Neural cell (in vitro differentiated cells): Measurements from ENCODE around the gene ZNF428. TPM values are rescaled to one million over a fixed set of nuclear protein-coding genes. Genes with fewer than 3 reads are reported as not detected.

ENCODE experiments used
- H2AFZ ChIP-seq: fragments of 200-600, 300-800 bp; sonication (generic), shearing (Covaris generic); 2 replicates; pipeline ENCODE4 v1.6.0; 2014; ENCODE audit warnings: low read depth, mild to moderate bottlenecking, antibody characterized with exemption, low read length, moderate library complexity
- H3F3A ChIP-seq: fragments of 200-600 bp; shearing (Covaris generic); 2 replicates; pipeline ENCODE4 v1.6.1; 2016; ENCODE audit warnings: mild to moderate bottlenecking, moderate library complexity, mixed read lengths, antibody characterized with exemption, low read length; ENCODE audit not compliant: insufficient read depth, poor library complexity, severe bottlenecking
- H3K27ac ChIP-seq: fragments of 200-600, 300-800 bp; sonication (generic), shearing (Covaris generic); 2 replicates; pipeline ENCODE4 v1.5.1; 2014; ENCODE audit warnings: mild to moderate bottlenecking, low read length, moderate library complexity
- H3K27me3 ChIP-seq: fragments of 300-800, 200-600 bp; sonication (generic), shearing (Covaris generic); 2 replicates; pipeline ENCODE4 v1.6.0; 2014; ENCODE audit warnings: mild to moderate bottlenecking, low read depth, low read length, moderate library complexity; ENCODE audit not compliant: insufficient read depth
- H3K36me3 ChIP-seq: fragments of 300-800, 200-600 bp; sonication (generic), shearing (Covaris generic); 2 replicates; pipeline ENCODE4 v1.5.1; 2014; ENCODE audit warnings: mild to moderate bottlenecking, antibody characterized with exemption, low read length, moderate library complexity; ENCODE audit not compliant: insufficient read depth
- H3K4me2 ChIP-seq: fragments of 300-800, 200-600 bp; sonication (generic), shearing (Covaris generic); 2 replicates; pipeline ENCODE4 v1.6.0; 2014; ENCODE audit warnings: mild to moderate bottlenecking, low read length
- H3K4me3 ChIP-seq: fragments of 300-800, 200-600 bp; sonication (generic), shearing (Covaris generic); 2 replicates; pipeline ENCODE4 v1.5.1; 2014; ENCODE audit warnings: mild to moderate bottlenecking, low read length, moderate library complexity
- H3K79me2 ChIP-seq: fragments of 200-600 bp; shearing (Covaris generic); replicated peaks from 2 replicates; pipeline ENCODE4 v1.6.0; 2014; ENCODE audit warnings: mild to moderate bottlenecking, low read length, moderate library complexity; ENCODE audit not compliant: insufficient read depth
- H3K9ac ChIP-seq: fragments of 300-800, 200-600 bp; sonication (generic), shearing (Covaris generic); 2 replicates; pipeline ENCODE4 v1.6.1; 2016; ENCODE audit warnings: mild to moderate bottlenecking, low read length, mixed read lengths
- H3K9me2 ChIP-seq: fragments of 200-600 bp; shearing (Covaris generic); 2 replicates; pipeline ENCODE4 v1.6.1; 2016; ENCODE audit warnings: mild to moderate bottlenecking, low read length, mixed read lengths; ENCODE audit not compliant: insufficient read depth
- H3K9me3 ChIP-seq: fragments of 200-600, 300-800 bp; sonication (generic), shearing (Covaris generic); 2 replicates; pipeline ENCODE4 v1.6.1; 2016; ENCODE audit warnings: mild to moderate bottlenecking, mixed run types, low read length, moderate library complexity, mixed read lengths
- H4K20me1 ChIP-seq: fragments of 200-600 bp; shearing (Covaris generic); 2 replicates; pipeline ENCODE4 v1.6.1; 2016; ENCODE audit warnings: mild to moderate bottlenecking, mixed run types; ENCODE audit not compliant: insufficient read depth
- CTCF ChIP-seq: fragments of 450-650 bp; IDR thresholded peaks from 2 replicates; pipeline ENCODE4 v1.5.1; 2014; ENCODE audit warnings: antibody characterized with exemption, mild to moderate bottlenecking, moderate library complexity; ENCODE audit not compliant: poor library complexity, severe bottlenecking
- EP300 ChIP-seq: fragments of 450-650 bp; conservative IDR thresholded peaks from 2 replicates; pipeline ENCODE4 v1.6.1; 2014; ENCODE audit warnings: antibody characterized with exemption, mild to moderate bottlenecking, moderate library complexity; ENCODE audit not compliant: poor library complexity, severe bottlenecking
- EZH2 ChIP-seq: fragments of 200-600, 300-800 bp; shearing (Covaris generic), sonication (generic); IDR thresholded peaks from 2 replicates; pipeline ENCODE4 v1.6.1; 2014; ENCODE audit warnings: antibody characterized with exemption, low read length, borderline replicate concordance, mild to moderate bottlenecking; ENCODE audit not compliant: insufficient read depth, poor library complexity, severe bottlenecking
- MXI1 ChIP-seq: fragments of 450-650 bp; conservative IDR thresholded peaks from 2 replicates; pipeline ENCODE4 v1.6.1; 2014; ENCODE audit warnings: antibody characterized with exemption, mild to moderate bottlenecking; ENCODE audit not compliant: poor library complexity, severe bottlenecking
- POLR2AphosphoS5 ChIP-seq: IDR thresholded peaks from 2 replicates; pipeline ENCODE4 v1.6.1; 2012
- RAD21 ChIP-seq: fragments of 450-650 bp; conservative IDR thresholded peaks from 2 replicates; pipeline ENCODE4 v1.6.1; 2014; ENCODE audit warnings: antibody characterized with exemption, mild to moderate bottlenecking, moderate library complexity
- SMC3 ChIP-seq: fragments of 450-650 bp; conservative IDR thresholded peaks from 2 replicates; pipeline ENCODE4 v1.6.1; 2014; ENCODE audit warnings: antibody characterized with exemption, mild to moderate bottlenecking, moderate library complexity; ENCODE audit not compliant: poor library complexity
- TAF1 ChIP-seq: IDR thresholded peaks from 2 replicates; pipeline ENCODE4 v1.6.1; 2012; ENCODE audit warnings: low read depth
- polyA plus RNA-seq: library from polyadenylated mRNA; depleted of rRNA; stranded (reverse); fragments of >200 nt; gene quantifications from 2 replicates; pipeline ENCODE4 v1.2.3, GENCODE V29; 2014
- TF ChIP-seq, protein P1 (sequence below): IDR thresholded peaks from 2 replicates; pipeline ENCODE4 v1.6.1; 2012; ENCODE audit warnings: borderline replicate concordance

ZNF428 gene
- polyA plus RNA-seq, 1 donor from 2014 or later: 1,008 TPM

- no peak overlapping the region for H3K27ac ChIP-seq
- no peak overlapping the region for H3K9ac ChIP-seq
- peaks cover 5% of the 10 kb centered on the region for H3K36me3 ChIP-seq
- H3K4me3 ChIP-seq: peak overlapping the region; percentile 38
- H3K27me3 ChIP-seq: no peaks in the 10 kb centered on the region
- no peak overlapping the region for H3K4me2 ChIP-seq
- H3K79me2 ChIP-seq: peaks cover 67% of the 10 kb centered on the region
- no peaks in the 10 kb centered on the region for H3K9me2 ChIP-seq
- no peak overlapping the region for H2AFZ ChIP-seq
- TF ChIP-seq POLR2AphosphoS5 (no peak), EZH2 (no peak), SMC3 (no peak), CTCF (no peak), EP300 (no peak), TAF1 (no peak), MXI1 (no peak), RAD21 (no peak)
- TF ChIP-seq, protein P1, sequence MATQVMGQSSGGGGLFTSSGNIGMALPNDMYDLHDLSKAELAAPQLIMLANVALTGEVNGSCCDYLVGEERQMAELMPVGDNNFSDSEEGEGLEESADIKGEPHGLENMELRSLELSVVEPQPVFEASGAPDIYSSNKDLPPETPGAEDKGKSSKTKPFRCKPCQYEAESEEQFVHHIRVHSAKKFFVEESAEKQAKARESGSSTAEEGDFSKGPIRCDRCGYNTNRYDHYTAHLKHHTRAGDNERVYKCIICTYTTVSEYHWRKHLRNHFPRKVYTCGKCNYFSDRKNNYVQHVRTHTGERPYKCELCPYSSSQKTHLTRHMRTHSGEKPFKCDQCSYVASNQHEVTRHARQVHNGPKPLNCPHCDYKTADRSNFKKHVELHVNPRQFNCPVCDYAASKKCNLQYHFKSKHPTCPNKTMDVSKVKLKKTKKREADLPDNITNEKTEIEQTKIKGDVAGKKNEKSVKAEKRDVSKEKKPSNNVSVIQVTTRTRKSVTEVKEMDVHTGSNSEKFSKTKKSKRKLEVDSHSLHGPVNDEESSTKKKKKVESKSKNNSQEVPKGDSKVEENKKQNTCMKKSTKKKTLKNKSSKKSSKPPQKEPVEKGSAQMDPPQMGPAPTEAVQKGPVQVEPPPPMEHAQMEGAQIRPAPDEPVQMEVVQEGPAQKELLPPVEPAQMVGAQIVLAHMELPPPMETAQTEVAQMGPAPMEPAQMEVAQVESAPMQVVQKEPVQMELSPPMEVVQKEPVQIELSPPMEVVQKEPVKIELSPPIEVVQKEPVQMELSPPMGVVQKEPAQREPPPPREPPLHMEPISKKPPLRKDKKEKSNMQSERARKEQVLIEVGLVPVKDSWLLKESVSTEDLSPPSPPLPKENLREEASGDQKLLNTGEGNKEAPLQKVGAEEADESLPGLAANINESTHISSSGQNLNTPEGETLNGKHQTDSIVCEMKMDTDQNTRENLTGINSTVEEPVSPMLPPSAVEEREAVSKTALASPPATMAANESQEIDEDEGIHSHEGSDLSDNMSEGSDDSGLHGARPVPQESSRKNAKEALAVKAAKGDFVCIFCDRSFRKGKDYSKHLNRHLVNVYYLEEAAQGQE: no peak
- peaks cover 3% of the 10 kb centered on the region for H4K20me1 ChIP-seq
- peaks cover 9% of the 10 kb centered on the region for H3F3A ChIP-seq
- no peaks in the 10 kb centered on the region for H3K9me3 ChIP-seq
Measured at GRCh38 chr19:43616954-43617353, 2.5 kb downstream of the ZNF428 start.

GRCh38 chr19:43616306-43616705, 3.1 kb downstream of the ZNF428 start:
- H4K20me1 ChIP-seq: peaks cover 4% of the 10 kb centered on the region
- no peak overlapping the region for H3K27ac ChIP-seq
- H3K4me3 ChIP-seq: no peak overlapping the region
- H3K4me2 ChIP-seq: no peak overlapping the region
- peaks cover 69% of the 10 kb centered on the region for H3K79me2 ChIP-seq
- peaks cover 9% of the 10 kb centered on the region for H3F3A ChIP-seq
- H2AFZ ChIP-seq: no peak overlapping the region
- H3K27me3 ChIP-seq: no peaks in the 10 kb centered on the region
- H3K9ac ChIP-seq: no peak overlapping the region
- H3K9me3 ChIP-seq: no peaks in the 10 kb centered on the region
- no peaks in the 10 kb centered on the region for H3K9me2 ChIP-seq
- TF ChIP-seq RAD21: no peak
- TF ChIP-seq TAF1: no peak
- TF ChIP-seq EZH2: no peak
- no peak for TF ChIP-seq MXI1
- no peak for TF ChIP-seq EP300
- no peak for TF ChIP-seq CTCF
- TF ChIP-seq SMC3: no peak
- no peak for TF ChIP-seq POLR2AphosphoS5
- TF ChIP-seq, protein P1: no peak
- H3K36me3 ChIP-seq: peaks cover 5% of the 10 kb centered on the region
